IMR-90 (cell line): ENCODE data around the gene MTUS2. TPM values are rescaled to one million over a fixed set of nuclear protein-coding genes. Genes with fewer than 3 reads are reported as not detected.

Experiments used
- ATAC-seq: fragments of 200-7000 bp; cut with Tn5 transposase; 2 replicates; pipeline ENCODE4 v1.9.1; 2020; ENCODE audit warnings: low read depth, mild to moderate bottlenecking, moderate library complexity
- BruUV-seq: library from RNA; stranded (reverse); fragments of 400-500 nt; replicated peaks from 2 replicates; lab custom pipeline; 2021; lab: Mats Ljungman, UMichigan
- CTCF ChIA-PET: fragments of 300-600 bp; formaldehyde crosslinking; extraction: SDS; loops from one replicate; lab custom pipeline; 2021; ENCODE audit warnings: antibody characterized with exemption; lab: Yijun Ruan, JAX
- POLR2A ChIA-PET: fragments of 300-600 bp; sonication (Branson Sonifier 250); formaldehyde crosslinking; loops from one replicate; lab custom pipeline; 2022; ENCODE audit warnings: antibody characterized with exemption; ENCODE audit not compliant: unreplicated experiment; lab: Charles Lee
- DNase-seq: peaks from one replicate; pipeline ENCODE4 v3.0.0; 2013
- H2AFZ ChIP-seq: replicated peaks from 2 replicates; pipeline ENCODE3; 2013; ENCODE audit warnings: low read length, mild to moderate bottlenecking; ENCODE audit not compliant: poor library complexity
- H2AK5ac ChIP-seq: 2 replicates; pipeline ENCODE4 v1.6.1; 2013; ENCODE audit warnings: low read depth, low read length, inconsistent platforms
- H2AK9ac ChIP-seq: replicated peaks from 2 replicates; pipeline ENCODE3; 2013; ENCODE audit warnings: mild to moderate bottlenecking, low read depth, low read length, moderate library complexity; ENCODE audit not compliant: poor library complexity
- H2BK120ac ChIP-seq: 2 replicates; pipeline ENCODE4 v1.6.1; 2013; ENCODE audit warnings: low read depth, low read length, inconsistent platforms
- H2BK15ac ChIP-seq: 3 replicates; pipeline ENCODE4 v1.6.1; 2013; ENCODE audit warnings: low read depth, low read length, inconsistent platforms
- H2BK20ac ChIP-seq: 2 replicates; pipeline ENCODE4 v1.6.1; 2013; ENCODE audit warnings: low read depth, mild to moderate bottlenecking, inconsistent platforms, low read length, moderate library complexity
- H2BK5ac ChIP-seq: 2 replicates; pipeline ENCODE4 v1.6.1; 2013; ENCODE audit warnings: mild to moderate bottlenecking, low read depth, low read length, inconsistent platforms; ENCODE audit not compliant: poor library complexity, severe bottlenecking
- H3K14ac ChIP-seq: replicated peaks from 2 replicates; pipeline ENCODE4 v1.6.1; 2013; ENCODE audit warnings: low read depth, low read length, inconsistent platforms
- H3K18ac ChIP-seq: 2 replicates; pipeline ENCODE4 v1.6.1; 2013; ENCODE audit warnings: low read depth, low read length, control low read depth
- H3K23ac ChIP-seq: 2 replicates; pipeline ENCODE4 v1.6.1; 2013; ENCODE audit warnings: low read depth, low read length, inconsistent platforms
- H3K27ac ChIP-seq: 2 replicates; pipeline ENCODE4 v1.5.1; 2013; ENCODE audit warnings: mild to moderate bottlenecking, control low read depth, low read length; ENCODE audit not compliant: insufficient read depth
- H3K27me3 ChIP-seq: 2 replicates; pipeline ENCODE4 v1.6.1; 2013; ENCODE audit warnings: low read length; ENCODE audit not compliant: control insufficient read depth, insufficient read depth
- H3K36me3 ChIP-seq: 2 replicates; pipeline ENCODE4 v1.6.1; 2013; ENCODE audit warnings: low read length, mixed read lengths; ENCODE audit not compliant: control insufficient read depth, insufficient read depth
- H3K4ac ChIP-seq: 2 replicates; pipeline ENCODE4 v1.6.1; 2013; ENCODE audit warnings: low read depth, low read length, inconsistent platforms
- H3K4me1 ChIP-seq: 2 replicates; pipeline ENCODE4 v1.6.1; 2013; ENCODE audit warnings: low read length, mixed read lengths; ENCODE audit not compliant: control insufficient read depth, insufficient read depth
- H3K4me2 ChIP-seq: 2 replicates; pipeline ENCODE4 v1.6.1; 2013; ENCODE audit warnings: low read depth, mild to moderate bottlenecking, control low read depth, low read length, moderate library complexity
- H3K4me3 ChIP-seq: 2 replicates; pipeline ENCODE4 v1.5.1; 2013; ENCODE audit warnings: low read depth, mild to moderate bottlenecking, control low read depth, low read length, moderate library complexity; ENCODE audit not compliant: insufficient read depth
- H3K56ac ChIP-seq: 2 replicates; pipeline ENCODE4 v1.6.1; 2013; ENCODE audit warnings: low read length, inconsistent platforms; ENCODE audit not compliant: insufficient read depth; ENCODE audit errors: extremely low read depth
- H3K79me1 ChIP-seq, 2 experiments: 2 replicates each; pipeline ENCODE4 v1.6.1; 2013; ENCODE audit warnings: low read length in 2 of 2, inconsistent platforms in 1 of 2, low read depth in 1 of 2
- H3K9ac ChIP-seq: 2 replicates; pipeline ENCODE4 v1.6.1; 2013; ENCODE audit warnings: low read depth, low read length, control low read depth
- H3K9me1 ChIP-seq: 2 replicates; pipeline ENCODE4 v1.6.1; 2013; ENCODE audit warnings: low read length, inconsistent platforms; ENCODE audit not compliant: insufficient read depth
- H3K9me3 ChIP-seq: 2 replicates; pipeline ENCODE4 v1.6.1; 2013; ENCODE audit warnings: low read length; ENCODE audit not compliant: control insufficient read depth, insufficient read depth
- H4K20me1 ChIP-seq: 2 replicates; pipeline ENCODE4 v1.6.1; 2013; ENCODE audit warnings: low read length, inconsistent platforms; ENCODE audit not compliant: insufficient read depth
- H4K5ac ChIP-seq: 2 replicates; pipeline ENCODE4 v1.6.1; 2013; ENCODE audit warnings: mild to moderate bottlenecking, low read depth, low read length, control low read depth
- H4K8ac ChIP-seq, 2 experiments: 2 replicates each; pipeline ENCODE4 v1.6.1; 2013; ENCODE audit warnings: low read depth in 2 of 2, low read length in 2 of 2, control low read depth in 1 of 2, inconsistent platforms in 1 of 2
- H4K91ac ChIP-seq: 2 replicates; pipeline ENCODE4 v1.6.1; 2013; ENCODE audit warnings: low read depth, low read length, inconsistent platforms; ENCODE audit not compliant: insufficient read depth
- CEBPB ChIP-seq: IDR thresholded peaks from 2 replicates; pipeline ENCODE4 v1.6.1; 2012; ENCODE audit warnings: low read depth, low read length, improper control_type of control experiment
- CHD1 ChIP-seq: IDR thresholded peaks from 2 replicates; pipeline ENCODE4 v1.6.1; 2012; ENCODE audit warnings: low read depth, low read length, improper control_type of control experiment
- MAFK ChIP-seq: IDR thresholded peaks from 2 replicates; pipeline ENCODE4 v1.6.1; 2012; ENCODE audit warnings: low read depth, low read length, improper control_type of control experiment
- POLR2A ChIP-seq: IDR thresholded peaks from 2 replicates; pipeline ENCODE4 v1.6.1; 2012; ENCODE audit warnings: mild to moderate bottlenecking, low read depth, low read length
- RAD21 ChIP-seq: IDR thresholded peaks from 2 replicates; pipeline ENCODE4 v1.6.1; 2012; ENCODE audit warnings: low read length, improper control_type of control experiment
- RCOR1 ChIP-seq: IDR thresholded peaks from 2 replicates; pipeline ENCODE4 v1.6.1; 2012; ENCODE audit warnings: mild to moderate bottlenecking, low read length, improper control_type of control experiment; ENCODE audit not compliant: insufficient replicate concordance
- RFX5 ChIP-seq: IDR thresholded peaks from 2 replicates; pipeline ENCODE4 v1.8.0; 2012; ENCODE audit warnings: low read depth, mild to moderate bottlenecking, low read length, moderate library complexity
- SMC3 ChIP-seq: fragments of 150-350 bp; IDR thresholded peaks from 2 replicates; pipeline ENCODE4 v1.6.1; 2016; ENCODE audit warnings: low read depth, mild to moderate bottlenecking, antibody characterized with exemption, low read length, moderate library complexity
- WGBS, 2 experiments: methylation state at CpG; one replicate each; pipeline versions ENCODE4 v1.1.5 to v1.1.7; 2013; ENCODE audit warnings: missing lambda C conversion rate in 2 of 2; ENCODE audit not compliant: insufficient read length in 1 of 2; ENCODE audit errors: extremely low coverage in 2 of 2; 5-methylcytosine and 5-hydroxymethylcytosine counted together
- dilution Hi-C: fragments of 300-500 bp; cut with HindIII; formaldehyde crosslinking; loops from one replicate; pipeline ENCODE4 v1.14.3; 2018; ENCODE audit warnings: low sequenced_read_pairs; ENCODE audit not compliant: unreplicated experiment
- in situ Hi-C: fragments of 300-500 bp; cut with MboI; formaldehyde crosslinking; loops from 3 replicates; pipeline ENCODE4 v1.14.3; 2019; ENCODE audit warnings: low sequenced_read_pairs, inconsistent platforms, mixed read lengths
- intact Hi-C: fragments of 100-400 bp; cut with micrococcal nuclease; formaldehyde crosslinking; loops from 2 replicates; pipeline ENCODE4 v1.10.0; 2022
- polyA plus RNA-seq, 3 experiments: library from polyadenylated mRNA; depleted of rRNA; stranded (reverse); fragments of >200 nt; gene quantifications; 2 replicates each; pipeline ENCODE4 v1.2.3, GENCODE V29; 2012; ENCODE audit warnings: low replicate concordance in 1 of 3
- total RNA-seq: library from RNA; depleted of rRNA; stranded (reverse); fragments of >200 nt; gene quantifications from 2 replicates; pipeline ENCODE4 v1.2.3, GENCODE V29; 2012
- TF ChIP-seq, protein P1 (sequence below): conservative IDR thresholded peaks from 2 replicates; pipeline ENCODE4 v1.5.1; 2012; ENCODE audit warnings: mild to moderate bottlenecking, low read depth, low read length, improper control_type of control experiment
- TF ChIP-seq, protein P2 (sequence below): fragments of 150-350 bp; IDR thresholded peaks from 2 replicates; pipeline ENCODE4 v1.6.1; 2017; ENCODE audit warnings: mild to moderate bottlenecking, antibody characterized with exemption, low read length, low read depth
- TF ChIP-seq, protein P3 (sequence below): fragments of 150-350 bp; IDR thresholded peaks from 2 replicates; pipeline ENCODE4 v1.6.1; 2016; ENCODE audit warnings: low read depth, mild to moderate bottlenecking, low read length, moderate library complexity, borderline replicate concordance

MTUS2 gene
- total and polyA plus RNA-seq, 2 of the 4 experiments (the other 2 are of a cell fraction), result under 0.01 to 0.02 TPM

DNA sequence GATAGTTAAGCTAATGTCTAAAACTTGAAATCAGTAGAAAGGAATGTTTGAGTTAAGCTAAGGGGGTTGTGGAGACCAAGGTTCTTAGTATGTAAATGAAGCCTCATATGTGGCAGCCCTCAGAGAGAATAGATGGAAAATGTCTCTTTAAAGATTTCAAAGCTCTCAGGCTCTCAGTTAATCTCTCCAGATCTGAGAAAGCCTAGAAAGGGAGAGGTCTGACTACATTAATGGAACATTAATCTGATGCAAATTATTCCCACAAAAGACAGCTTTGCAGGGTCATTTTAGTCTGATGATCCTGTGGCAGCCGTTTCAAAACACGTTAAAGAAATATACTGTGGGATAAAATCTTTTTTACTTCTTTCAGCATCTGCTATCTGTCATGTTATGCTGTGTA, 508.4 kb downstream of the MTUS2 start:
- DNase-seq, result no peak
- Histone ChIP-seq H3K4me2 (no peak overlapping the region), H3K4ac (no peak overlapping the region), H3K79me1 (no peaks in the 10 kb centered on the region), H4K91ac (no peak overlapping the region), H3K4me1 (no peaks in the 10 kb centered on the region), H3K9ac (no peak overlapping the region), H3K23ac (no peak overlapping the region), H3K9me1 (no peaks in the 10 kb centered on the region), H2AK5ac (no peak overlapping the region), H3K4me3 (no peak overlapping the region), H2BK20ac (no peak overlapping the region), H2BK15ac (no peak overlapping the region), H3K56ac (no peak overlapping the region), H3K36me3 (no peaks in the 10 kb centered on the region), H2BK5ac (no peak overlapping the region), H3K18ac (no peak overlapping the region), H3K27me3 (no peaks in the 10 kb centered on the region), H4K5ac (no peak overlapping the region), H4K20me1 (no peaks in the 10 kb centered on the region), H2BK120ac (no peak overlapping the region), H3K9me3 (no peaks in the 10 kb centered on the region), H3K27ac (no peak overlapping the region), H3K14ac (no peak overlapping the region), H2AK9ac (no peak overlapping the region), H2AFZ (no peak overlapping the region), H4K8ac (no peak overlapping the region)
- intact Hi-C loops, result no loop called here
- in situ Hi-C loops, result no loop called here
- WGBS, 2 experiments, result no CpG with 5 or more reads among the region's 2 CpGs
- dilution Hi-C loops, result no loop called here
- ChIA-PET CTCF (no interaction called here), POLR2A (no interaction called here)
- no peak for ATAC-seq
- BruUV-seq, result no TSS peak
- TF ChIP-seq RCOR1, result no peak
- TF ChIP-seq, protein P1, sequence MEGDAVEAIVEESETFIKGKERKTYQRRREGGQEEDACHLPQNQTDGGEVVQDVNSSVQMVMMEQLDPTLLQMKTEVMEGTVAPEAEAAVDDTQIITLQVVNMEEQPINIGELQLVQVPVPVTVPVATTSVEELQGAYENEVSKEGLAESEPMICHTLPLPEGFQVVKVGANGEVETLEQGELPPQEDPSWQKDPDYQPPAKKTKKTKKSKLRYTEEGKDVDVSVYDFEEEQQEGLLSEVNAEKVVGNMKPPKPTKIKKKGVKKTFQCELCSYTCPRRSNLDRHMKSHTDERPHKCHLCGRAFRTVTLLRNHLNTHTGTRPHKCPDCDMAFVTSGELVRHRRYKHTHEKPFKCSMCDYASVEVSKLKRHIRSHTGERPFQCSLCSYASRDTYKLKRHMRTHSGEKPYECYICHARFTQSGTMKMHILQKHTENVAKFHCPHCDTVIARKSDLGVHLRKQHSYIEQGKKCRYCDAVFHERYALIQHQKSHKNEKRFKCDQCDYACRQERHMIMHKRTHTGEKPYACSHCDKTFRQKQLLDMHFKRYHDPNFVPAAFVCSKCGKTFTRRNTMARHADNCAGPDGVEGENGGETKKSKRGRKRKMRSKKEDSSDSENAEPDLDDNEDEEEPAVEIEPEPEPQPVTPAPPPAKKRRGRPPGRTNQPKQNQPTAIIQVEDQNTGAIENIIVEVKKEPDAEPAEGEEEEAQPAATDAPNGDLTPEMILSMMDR, result no peak
- no peak for TF ChIP-seq MAFK
- no peak for TF ChIP-seq RAD21
- no peak for TF ChIP-seq RFX5
- no peak for TF ChIP-seq POLR2A
- no peak for TF ChIP-seq SMC3
- no peak for TF ChIP-seq CEBPB
- TF ChIP-seq CHD1, result no peak
- TF ChIP-seq, protein P2, sequence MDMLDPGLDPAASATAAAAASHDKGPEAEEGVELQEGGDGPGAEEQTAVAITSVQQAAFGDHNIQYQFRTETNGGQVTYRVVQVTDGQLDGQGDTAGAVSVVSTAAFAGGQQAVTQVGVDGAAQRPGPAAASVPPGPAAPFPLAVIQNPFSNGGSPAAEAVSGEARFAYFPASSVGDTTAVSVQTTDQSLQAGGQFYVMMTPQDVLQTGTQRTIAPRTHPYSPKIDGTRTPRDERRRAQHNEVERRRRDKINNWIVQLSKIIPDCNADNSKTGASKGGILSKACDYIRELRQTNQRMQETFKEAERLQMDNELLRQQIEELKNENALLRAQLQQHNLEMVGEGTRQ, result no peak
- TF ChIP-seq, protein P3, sequence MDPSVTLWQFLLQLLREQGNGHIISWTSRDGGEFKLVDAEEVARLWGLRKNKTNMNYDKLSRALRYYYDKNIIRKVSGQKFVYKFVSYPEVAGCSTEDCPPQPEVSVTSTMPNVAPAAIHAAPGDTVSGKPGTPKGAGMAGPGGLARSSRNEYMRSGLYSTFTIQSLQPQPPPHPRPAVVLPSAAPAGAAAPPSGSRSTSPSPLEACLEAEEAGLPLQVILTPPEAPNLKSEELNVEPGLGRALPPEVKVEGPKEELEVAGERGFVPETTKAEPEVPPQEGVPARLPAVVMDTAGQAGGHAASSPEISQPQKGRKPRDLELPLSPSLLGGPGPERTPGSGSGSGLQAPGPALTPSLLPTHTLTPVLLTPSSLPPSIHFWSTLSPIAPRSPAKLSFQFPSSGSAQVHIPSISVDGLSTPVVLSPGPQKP, result no peak
